Tibial nerve (tissue), 4 donors: Measurements from ENCODE around the gene HCK.

Experiments used
- EP300 ChIP-seq, 2 donors: sonication (generic); formaldehyde crosslinking; IDR thresholded peaks; one replicate each; pipeline ENCODE4 v1.6.1; 2017; ENCODE audit warnings: antibody characterized with exemption in 2 of 2, mild to moderate bottlenecking in 1 of 2
- TF ChIP-seq, protein P1 (sequence below), 5 experiments: fragments of 200-600 bp in 3 of 5; fragments of 450-650 bp in 2 of 5; sonication (generic) in 3 of 5; IDR thresholded peaks; one replicate each; pipeline ENCODE4 v1.5.1; 2016 to 2019; ENCODE audit warnings: antibody characterized with exemption in 5 of 5, mild to moderate bottlenecking in 3 of 5, moderate library complexity in 2 of 5

DNA sequence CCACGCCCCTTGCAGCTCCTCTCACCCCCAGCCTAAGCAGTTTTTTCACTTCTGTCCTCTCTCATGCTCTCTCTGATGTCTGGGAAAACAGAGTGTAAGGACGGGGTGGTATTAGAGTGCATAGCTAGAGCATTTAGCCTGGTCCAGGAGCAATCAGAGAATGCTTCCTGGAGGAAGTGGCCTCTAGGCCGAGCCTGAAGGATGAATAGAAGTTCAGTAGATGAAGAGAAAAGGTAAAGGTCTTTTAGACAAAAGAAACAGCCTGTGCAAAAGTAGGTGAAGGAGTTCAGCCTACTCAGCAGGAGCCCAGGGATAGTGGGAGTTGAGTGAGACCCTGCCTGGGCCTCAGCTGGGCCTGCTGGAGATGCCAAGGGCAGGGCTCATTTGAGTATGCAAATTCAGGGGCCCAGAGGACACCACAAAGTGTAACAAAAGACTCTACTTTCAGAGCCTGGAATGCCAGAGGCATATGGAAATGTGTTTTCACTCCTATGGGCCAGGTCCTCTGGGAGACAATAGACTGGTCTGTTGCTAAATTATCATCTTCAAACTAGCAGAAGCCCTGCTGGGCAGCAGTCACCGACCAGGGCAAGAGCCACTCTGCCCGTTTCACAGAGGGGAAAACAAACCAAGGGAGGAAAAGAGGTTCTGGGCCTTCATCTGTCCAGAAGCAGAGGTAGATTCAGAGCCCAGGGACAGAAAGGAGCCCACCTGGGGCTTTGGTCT, 37.8 kb downstream of the HCK start:
- no peak for TF ChIP-seq EP300 (IDR thresholded peaks at IDR 0.05)
- TF ChIP-seq, protein P1, sequence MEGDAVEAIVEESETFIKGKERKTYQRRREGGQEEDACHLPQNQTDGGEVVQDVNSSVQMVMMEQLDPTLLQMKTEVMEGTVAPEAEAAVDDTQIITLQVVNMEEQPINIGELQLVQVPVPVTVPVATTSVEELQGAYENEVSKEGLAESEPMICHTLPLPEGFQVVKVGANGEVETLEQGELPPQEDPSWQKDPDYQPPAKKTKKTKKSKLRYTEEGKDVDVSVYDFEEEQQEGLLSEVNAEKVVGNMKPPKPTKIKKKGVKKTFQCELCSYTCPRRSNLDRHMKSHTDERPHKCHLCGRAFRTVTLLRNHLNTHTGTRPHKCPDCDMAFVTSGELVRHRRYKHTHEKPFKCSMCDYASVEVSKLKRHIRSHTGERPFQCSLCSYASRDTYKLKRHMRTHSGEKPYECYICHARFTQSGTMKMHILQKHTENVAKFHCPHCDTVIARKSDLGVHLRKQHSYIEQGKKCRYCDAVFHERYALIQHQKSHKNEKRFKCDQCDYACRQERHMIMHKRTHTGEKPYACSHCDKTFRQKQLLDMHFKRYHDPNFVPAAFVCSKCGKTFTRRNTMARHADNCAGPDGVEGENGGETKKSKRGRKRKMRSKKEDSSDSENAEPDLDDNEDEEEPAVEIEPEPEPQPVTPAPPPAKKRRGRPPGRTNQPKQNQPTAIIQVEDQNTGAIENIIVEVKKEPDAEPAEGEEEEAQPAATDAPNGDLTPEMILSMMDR (IDR thresholded peaks at IDR 0.05) = no peak
